SIG-M5 treated with dmso at 0.1 percent for 504 hours (cell line): ENCODE measurements around the gene SLIT3.
"Not testable (repeated sequence)": the region's sequence is repeated elsewhere in the genome, so short reads cannot be mapped to it uniquely, and the experiment has no call there.

Experiments
- DNase-seq: peaks from one replicate; lab custom pipeline; 2025; ENCODE audit not compliant: unreplicated experiment; lab: John Stamatoyannopoulos, UW

The SLIT3 gene

DNA sequence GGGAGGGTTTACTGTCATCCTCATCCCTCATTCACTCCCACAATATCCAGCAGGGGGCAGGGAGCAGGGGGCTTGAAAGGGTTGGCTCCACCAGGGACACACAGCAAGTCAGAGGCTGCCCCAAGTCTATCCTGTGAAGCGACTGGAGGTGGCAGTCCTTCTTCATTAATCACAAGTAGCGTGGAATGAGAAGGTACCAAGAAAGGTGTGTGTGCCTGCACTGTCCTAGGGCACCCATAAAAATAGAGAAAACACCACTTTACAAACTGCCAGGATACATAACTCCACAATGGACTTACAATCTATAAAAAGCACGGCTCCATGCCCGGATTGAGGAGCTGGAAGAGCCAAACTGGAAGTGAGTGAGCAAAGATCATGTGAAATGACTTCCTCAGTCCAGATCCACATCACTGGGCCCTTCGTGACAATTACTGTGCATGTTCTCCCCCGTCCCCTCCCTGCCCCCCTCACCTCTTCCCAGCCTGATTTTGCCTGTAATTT lies 183.9 kb downstream of the SLIT3 start:
- no peak for DNase-seq

DNA sequence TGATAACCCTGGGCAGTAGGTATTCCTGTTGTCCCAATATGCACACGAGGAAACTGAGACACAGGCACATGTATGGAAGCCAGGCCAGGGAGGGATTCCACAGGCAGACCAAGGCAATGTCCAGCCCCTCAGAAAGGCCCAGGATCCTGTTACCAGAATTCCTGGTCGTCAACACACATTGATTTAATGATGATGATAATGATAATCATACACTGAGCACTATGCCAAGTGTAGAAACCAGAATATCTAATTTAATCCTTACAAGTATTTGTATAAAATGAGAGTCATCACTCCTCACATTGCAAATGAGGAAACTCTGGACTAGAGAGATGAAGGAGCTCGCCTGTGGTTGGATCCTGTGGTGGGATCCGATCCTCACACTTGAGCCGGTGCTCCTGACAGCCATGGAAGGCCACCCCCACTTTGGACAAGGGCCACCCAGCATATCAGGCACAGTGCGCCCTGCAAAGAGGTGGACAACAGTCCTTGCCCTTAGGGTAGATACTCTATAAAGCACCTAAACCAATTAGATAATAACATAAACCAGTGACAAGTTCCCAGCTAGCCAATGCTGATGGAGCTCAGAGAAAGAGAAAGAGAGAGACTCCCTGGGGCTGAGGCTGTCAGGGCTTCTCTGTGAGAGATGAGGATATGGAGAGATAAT lies 185.3 kb downstream of the SLIT3 start:
- no peak for DNase-seq

DNA sequence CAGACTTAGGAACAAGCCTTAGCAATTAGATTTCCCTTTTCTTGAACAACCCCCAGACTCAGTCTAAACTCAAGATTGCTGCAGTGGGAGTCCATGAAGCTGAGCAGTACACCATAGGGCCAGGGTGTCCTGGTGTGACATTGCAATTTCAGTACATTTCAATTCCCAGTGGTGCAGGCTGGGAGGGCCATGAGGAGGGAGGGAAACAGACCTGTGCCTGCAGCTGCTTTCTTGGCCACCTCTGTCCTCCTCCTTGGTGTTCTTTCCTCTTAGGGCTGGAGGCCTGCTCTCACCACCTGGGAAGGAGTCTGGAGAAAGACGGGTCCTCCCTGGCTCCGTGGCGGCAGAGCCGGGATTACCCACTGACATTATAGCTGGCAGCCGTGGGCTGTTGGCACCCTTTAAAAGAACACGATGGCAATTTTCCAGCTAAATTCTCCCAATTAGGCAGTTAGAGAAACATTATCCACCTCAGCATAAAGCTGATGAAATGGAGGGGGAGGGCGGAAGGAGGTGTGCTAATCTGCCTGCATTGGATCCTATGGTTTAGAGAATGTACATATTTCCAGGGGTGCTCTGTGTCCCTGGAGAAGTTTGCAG lies 186.4 kb downstream of the SLIT3 start:
- DNase-seq, result no peak

DNA sequence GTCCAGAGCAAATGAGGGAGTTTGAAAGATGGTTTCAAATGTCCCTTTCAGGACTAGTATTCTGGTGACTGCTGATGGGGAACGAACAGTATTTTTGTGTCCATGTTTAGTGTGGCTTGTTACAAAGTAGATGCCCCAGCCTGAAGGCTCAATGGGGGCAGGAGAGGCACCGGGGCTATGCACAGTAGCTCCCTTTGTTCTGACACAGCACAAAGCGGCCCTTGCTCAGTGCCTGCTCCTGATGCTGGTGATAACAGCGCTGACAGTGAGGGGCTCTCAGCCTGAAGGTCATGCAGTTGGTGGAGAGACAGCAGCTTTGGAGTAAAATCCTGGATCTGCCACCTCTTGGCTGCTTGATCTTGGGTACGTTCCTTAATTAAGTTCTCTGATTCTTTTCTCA lies 188.9 kb downstream of the SLIT3 start:
- DNase-seq, result no peak

DNA sequence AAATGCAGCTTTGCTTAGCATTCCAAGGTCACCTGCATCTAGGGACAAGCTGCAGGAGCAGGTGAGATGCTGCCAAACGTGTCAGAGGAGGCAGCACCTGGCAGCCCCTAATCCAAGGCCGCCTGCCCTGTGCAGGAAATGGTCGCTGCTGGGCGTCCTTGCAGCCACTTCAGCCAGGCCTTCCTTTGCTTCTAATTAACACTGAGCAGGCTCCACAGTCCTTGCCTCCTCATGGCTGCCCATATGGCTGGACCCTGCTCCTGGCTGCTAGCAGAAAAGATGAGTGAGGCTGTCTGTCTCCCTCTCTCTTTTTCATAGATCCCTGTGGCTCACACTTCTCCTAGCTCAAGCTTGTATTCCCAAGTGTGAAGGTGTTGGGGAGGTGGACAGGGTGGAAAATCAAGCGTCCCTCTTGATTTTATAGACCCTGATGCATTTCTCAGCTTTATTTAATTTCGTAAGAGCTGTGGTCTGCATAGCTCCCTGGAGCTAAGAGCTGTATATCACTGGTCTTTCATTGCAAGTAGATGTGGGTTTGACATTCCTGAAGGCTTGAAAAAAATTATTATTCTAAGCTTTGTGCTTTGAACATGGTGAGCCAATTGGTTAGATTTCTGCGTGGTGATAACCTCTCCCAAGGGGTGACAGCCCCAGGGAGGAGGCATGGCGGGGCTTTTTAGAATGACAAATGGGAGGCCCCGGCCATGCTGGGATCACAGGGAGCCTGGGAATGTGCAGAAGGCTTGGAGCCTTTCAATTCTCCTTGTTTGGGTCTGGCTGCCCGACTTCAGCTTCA lies 193.8 kb downstream of the SLIT3 start:
- no peak for DNase-seq

DNA sequence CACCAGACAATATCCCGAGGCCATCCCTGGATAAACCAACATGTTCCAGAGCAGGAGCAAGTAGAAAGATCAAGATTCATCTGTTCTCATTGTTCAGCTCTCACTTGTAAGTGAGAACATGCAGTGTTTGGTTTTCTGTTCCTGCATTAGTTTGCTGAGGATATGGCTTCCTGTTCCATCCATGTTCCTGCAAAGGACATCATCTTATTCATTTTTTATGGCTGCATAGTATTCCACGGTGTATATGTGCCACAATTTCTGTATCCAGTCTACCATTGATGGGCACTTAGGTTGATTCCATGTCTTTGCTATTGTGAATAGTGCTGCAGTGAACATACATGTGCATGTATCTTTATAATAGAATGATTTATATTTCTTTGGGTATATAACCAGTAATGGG lies 195.4 kb downstream of the SLIT3 start:
- not testable (repeated sequence) for DNase-seq

- no peak for DNase-seq
Observed at GRCh38 chr5:169104937-169105494, 195.9 kb downstream of the SLIT3 start.

- DNase-seq, result no peak
Observed at GRCh38 chr5:169103586-169104181, 197.3 kb downstream of the SLIT3 start.

DNA sequence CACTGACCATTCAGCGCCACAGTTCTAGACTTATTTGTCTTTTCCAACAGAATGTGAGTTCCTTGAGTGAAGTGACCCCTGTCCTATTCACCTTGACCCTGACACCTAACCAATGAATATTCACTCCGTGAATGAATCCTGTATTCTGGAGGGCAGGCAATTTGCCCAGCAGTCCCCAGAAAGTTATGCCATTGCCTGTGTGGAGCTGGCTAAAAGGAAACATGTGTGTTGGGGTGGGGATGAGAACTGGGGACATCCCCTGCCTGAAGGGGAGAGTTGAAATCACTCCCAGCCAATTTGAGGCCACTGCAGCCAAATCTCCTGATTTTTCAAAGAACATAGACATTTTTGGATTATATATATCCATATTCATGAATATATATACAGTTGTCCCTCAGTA lies 199.0 kb downstream of the SLIT3 start:
- no peak for DNase-seq

DNA sequence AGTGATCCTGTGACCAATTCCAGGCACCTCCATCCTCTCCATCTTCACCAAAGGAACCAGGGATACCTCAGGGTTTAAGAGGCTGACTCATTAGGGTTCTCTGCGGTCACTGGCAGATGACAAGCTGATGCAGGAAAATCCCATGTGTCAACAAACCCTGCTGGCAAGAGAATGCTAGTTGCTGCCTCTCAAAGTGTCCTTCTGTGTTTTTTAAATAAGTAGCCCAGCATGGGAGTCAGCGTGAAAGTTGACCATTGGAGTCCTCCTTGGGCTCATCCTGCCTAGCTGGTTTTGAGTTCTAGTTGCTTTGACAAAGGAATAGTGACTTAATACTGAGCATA lies 200.2 kb downstream of the SLIT3 start:
- no peak for DNase-seq

GRCh38 chr5:169099801-169100734 lies 200.9 kb downstream of the SLIT3 start:
- no peak for DNase-seq

- DNase-seq, result no peak
Observed at GRCh38 chr5:169098331-169099121, 202.4 kb downstream of the SLIT3 start.

DNA sequence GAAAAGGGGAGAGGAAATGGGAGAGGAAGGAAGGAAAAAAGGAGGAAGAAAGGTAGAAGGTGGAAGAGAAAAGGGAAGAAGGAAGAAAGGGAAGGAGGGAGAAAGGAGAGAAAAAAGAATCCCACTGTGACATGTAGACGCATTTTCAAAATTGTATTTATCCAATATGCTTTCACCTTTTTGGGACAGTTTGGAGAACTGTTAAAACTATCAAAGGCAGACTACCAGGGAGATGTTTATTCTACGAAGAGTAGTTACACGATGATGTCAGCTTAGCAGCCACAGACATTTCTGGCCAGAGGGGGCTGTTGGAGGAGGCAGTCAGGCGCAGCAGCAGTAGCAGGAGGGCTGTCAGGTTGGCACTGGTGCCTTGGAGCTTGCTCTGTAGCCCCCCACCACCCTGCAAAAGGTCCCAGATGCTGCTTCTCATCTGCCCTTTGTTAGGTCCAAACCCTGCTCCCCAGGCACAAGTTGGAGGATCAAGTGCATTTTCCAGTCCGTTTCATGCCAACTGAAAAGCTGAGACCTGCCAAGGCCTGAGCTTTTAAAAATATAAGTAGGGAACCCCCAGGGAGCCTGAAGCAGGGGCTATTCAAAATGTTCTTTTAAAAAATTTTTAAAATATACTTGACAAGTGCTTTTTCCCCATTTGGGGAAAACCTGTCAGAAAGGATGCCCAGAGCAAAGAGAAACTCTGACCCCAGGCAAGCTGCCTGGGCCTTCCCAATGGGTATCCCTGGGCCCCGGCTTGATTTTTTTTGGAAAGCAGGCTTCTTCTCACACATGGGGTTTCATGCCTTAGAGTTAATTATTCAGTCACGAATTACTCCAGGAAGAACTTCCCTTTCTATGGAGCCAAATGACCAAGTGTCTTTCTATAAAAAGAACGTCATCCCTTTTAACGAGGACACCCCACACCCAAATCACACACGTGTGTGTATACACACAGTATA lies 203.3 kb downstream of the SLIT3 start:
- no peak for DNase-seq

GRCh38 chr5:169095976-169096375 lies 205.0 kb downstream of the SLIT3 start:
- no peak for DNase-seq

GRCh38 chr5:169095410-169095960 lies 205.5 kb downstream of the SLIT3 start:
- DNase-seq, result no peak

DNA sequence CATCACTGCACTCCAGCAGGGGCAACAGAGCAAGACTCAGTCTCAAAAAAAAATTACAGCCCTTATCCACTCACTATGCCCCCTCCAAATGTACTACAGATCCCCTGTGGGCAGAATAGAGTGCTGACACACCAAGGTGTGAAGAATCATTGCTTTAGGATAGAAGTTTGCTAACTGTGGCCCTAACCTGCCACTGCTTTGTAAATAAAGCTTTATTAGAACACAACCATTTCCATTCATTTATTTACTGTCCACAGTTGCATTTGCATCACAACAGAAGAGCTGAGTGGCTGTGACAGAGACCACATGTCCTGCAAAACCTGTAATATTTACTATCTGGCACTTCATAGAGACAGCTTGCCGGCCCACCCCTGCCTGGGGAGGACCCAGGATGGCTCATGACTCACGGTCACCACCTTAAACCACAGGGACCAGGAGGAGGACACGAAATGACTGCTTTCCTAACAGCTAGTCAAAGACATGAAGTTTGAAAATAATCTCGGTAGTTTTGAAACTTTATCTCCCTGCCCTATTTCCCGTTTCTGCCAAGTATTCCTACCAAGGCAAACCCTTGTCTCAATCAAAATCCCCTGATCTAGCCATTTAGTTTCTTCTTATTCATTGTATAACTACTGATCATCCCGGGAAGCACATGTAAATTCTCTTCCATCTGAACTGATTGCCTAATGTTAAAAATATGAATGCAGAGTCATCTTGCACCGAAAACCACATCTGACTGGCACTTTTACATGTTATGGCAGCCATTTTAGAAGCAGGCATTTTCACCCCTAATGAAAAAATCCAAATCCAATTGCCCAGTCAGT lies 206.1 kb downstream of the SLIT3 start:
- DNase-seq, result no peak

DNA sequence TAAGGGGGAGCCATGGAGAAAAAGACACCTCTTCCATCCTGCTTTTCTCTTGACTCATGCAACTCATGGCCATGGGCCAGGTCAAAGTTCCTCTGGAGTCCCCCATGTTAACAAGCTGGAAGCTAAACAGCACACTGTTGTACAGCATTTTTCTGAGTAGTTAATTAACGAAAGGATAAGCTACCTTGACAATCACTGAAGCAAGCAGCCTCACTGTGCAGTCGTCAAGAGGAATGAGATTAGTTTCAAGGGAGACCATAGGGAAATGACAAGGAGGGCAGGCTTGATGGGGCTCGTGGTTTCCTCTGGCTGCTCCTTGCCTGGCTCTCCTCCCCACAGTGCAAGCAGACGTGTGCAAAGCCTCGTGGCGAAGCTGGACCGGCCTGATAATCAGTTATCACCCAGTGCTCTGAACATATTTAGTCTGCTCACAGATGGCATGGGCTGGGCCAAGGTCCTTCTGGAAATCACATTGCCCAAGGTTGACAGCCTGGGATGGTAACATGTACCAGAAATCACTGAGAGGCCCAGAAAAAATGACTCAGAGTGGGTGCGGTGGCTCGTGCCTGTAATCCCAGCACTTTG lies 209.5 kb downstream of the SLIT3 start:
- DNase-seq, result no peak
